Measurements from ENCODE around the gene KCTD7.
"Not testable (repeated sequence)": the region's sequence is repeated elsewhere in the genome, so short reads cannot be mapped to it uniquely, and the experiment has no call there.

Gene KCTD7

GRCh38 chr7:66682350-66683093 is 53.8 kb downstream of the KCTD7 start:
- no peak for DNase-seq (ENCODE audit: low read depth)

GRCh38 chr7:66683094-66683769 is 54.6 kb downstream of the KCTD7 start:
- not testable (repeated sequence) for DNase-seq (ENCODE audit: low read depth)

- DNase-seq (ENCODE audit: low read depth) = no peak
Measured at GRCh38 chr7:66683770-66684123, 55.1 kb downstream of the KCTD7 start.

GRCh38 chr7:66685663-66686062 is 57.0 kb downstream of the KCTD7 start:
- not testable (repeated sequence) for DNase-seq (ENCODE audit: low read depth)

GRCh38 chr7:66687186-66687585 is 58.5 kb downstream of the KCTD7 start:
- DNase-seq (ENCODE audit: low read depth) = no peak

GRCh38 chr7:66687672-66688071 is 59.0 kb downstream of the KCTD7 start:
- not testable (repeated sequence) for DNase-seq (ENCODE audit: low read depth)

GRCh38 chr7:66689081-66689480 is 60.4 kb downstream of the KCTD7 start:
- no peak for DNase-seq (ENCODE audit: low read depth)

GRCh38 chr7:66693331-66693730 is 64.7 kb downstream of the KCTD7 start:
- DNase-seq (ENCODE audit: low read depth) = no peak
